ENCODE results near the gene ARHGAP10. TPM values are rescaled to one million over a fixed set of nuclear protein-coding genes. Genes with fewer than 3 reads are reported as not detected.
A peak's percentile ranks its signal among the peaks of the same experiment; 100 is the strongest.

ARHGAP10 gene
- total and polyA plus RNA-seq, 3 experiments from 2014 or later, result 8.6 to 14.0 (median 9.7) TPM

DNA sequence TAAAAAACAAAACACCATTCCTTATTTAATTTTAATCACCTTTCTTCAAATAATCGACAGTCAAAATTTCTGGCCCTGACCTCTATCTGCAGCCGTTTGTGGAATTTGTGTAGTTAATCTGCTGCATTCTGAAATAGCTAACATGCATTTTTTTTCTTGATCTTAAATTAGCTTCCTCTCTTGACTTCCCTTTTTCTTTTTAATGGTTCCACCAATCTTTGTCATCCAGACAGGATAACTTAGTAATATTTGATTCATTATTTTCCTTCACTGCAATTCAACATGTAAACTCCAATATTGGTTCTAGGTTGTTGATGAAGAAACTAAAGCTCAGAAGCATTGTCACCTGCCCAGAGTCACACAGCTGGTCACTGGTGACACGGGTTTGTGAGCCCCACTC, 77.3 kb downstream of the ARHGAP10 start:
- POLR2A ChIA-PET, result no interaction called here
- Histone ChIP-seq H3K27me3 (ENCODE audit: insufficient read depth, low read length, poor library complexity, severe bottlenecking) (no peaks in the 10 kb centered on the region), H3K9me3 (ENCODE audit: low read length) (no peaks in the 10 kb centered on the region), H3K36me3 (ENCODE audit: insufficient read depth, low read length) (no peaks in the 10 kb centered on the region), H3K4me3 (ENCODE audit: low read length) (no peak overlapping the region), H3K27ac (ENCODE audit: low read depth, low read length) (no peak overlapping the region), H3K4me1 (ENCODE audit: insufficient read depth, low read length) (no peaks in the 10 kb centered on the region)
- Mint-ChIP-seq H3K9me3 (no peaks in the 10 kb centered on the region), H3K27ac (no peak overlapping the region), H3K36me3 (peaks cover 0 to 2% (median 0%) of the 10 kb centered on the region in 3 donors), H3K27me3 (peaks cover 0 to 2% of the 10 kb centered on the region in 2 donors), H3K4me1 (peaks cover 0 to 4% (median 0%) of the 10 kb centered on the region in 3 donors), H3K4me3 (no peak overlapping the region)
- CTCF ChIA-PET, result no interaction called here
- no peak for DNase-seq

DNA sequence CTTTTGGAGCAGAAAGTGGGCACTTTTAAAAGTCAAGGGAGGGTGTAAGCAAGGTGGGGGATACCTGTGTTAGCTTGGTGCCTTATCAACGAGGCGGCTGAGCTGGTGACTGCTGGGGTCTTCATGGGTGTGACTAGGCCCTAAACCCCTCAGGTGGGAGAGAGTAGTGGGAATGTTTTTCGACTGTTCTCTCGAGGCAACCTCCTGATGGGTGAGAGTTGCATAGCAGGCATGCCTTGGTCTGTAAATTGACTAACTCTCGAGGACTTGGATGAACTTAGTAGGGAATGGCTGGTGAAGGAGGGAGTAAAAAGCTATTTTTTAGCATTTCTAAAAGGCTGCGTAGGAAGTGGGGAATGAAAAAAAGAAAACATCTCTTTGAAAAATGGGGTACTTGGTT, 80.0 kb downstream of the ARHGAP10 start:
- peaks cover 12 to 20% (median 13%) of the 10 kb centered on the region in 3 donors for H3K4me1 Mint-ChIP-seq
- ChIA-PET CTCF (no interaction called here), POLR2A (no interaction called here)
- DNase-seq, result no peak
- peaks cover 0 to 2% (median 0%) of the 10 kb centered on the region in 3 donors for H3K36me3 Mint-ChIP-seq
- no peaks in the 10 kb centered on the region for H3K27me3 ChIP-seq (ENCODE audit: insufficient read depth, low read length, poor library complexity, severe bottlenecking)
- no peak overlapping the region for H3K27ac ChIP-seq (ENCODE audit: low read depth, low read length)
- no peaks in the 10 kb centered on the region for H3K27me3 Mint-ChIP-seq
- H3K27ac Mint-ChIP-seq, result peak overlapping the region in 1 of 8 donors; percentile 74
- H3K9me3 ChIP-seq (ENCODE audit: low read length), result no peaks in the 10 kb centered on the region
- no peak overlapping the region for H3K4me3 Mint-ChIP-seq
- H3K36me3 ChIP-seq (ENCODE audit: insufficient read depth, low read length), result no peaks in the 10 kb centered on the region
- H3K4me3 ChIP-seq (ENCODE audit: low read length), result no peak overlapping the region
- H3K4me1 ChIP-seq (ENCODE audit: insufficient read depth, low read length), result peaks cover 8% of the 10 kb centered on the region
- no peaks in the 10 kb centered on the region for H3K9me3 Mint-ChIP-seq

DNA sequence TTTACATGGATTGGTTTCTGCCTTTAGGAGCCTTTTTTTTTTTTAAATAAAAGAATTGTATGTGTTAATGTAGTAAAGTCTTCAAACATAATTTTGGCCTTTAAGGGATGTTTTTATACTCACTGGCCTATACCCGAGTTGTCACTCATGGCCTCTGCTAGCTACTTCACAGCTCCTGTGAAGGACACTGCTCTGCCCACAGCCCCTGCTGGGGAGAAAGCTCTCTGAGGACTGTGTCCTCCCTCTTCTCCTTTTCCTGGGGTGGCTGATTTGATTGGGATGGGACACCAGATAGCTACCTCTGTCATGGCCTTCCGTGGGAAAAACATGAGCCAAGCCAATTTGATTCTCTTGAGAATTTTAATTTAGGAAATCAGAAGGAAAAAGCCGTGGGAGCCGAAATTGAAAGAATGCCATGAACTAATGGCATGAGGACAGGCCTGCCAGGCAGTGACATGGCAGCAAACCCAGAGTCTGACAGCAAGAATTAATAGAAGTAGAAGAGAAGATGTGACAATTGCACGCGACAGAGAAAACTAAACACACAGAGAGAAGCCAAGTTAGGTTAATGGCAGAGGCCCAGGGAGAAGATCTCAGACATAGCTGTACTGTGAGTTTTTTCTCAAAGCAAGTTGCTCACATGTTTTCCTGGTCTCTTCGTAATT, 81.4 kb downstream of the ARHGAP10 start:
- no peak for DNase-seq
- H3K4me3 Mint-ChIP-seq, result no peak overlapping the region
- peaks cover 12 to 20% (median 13%) of the 10 kb centered on the region in 3 donors for H3K4me1 Mint-ChIP-seq
- Histone ChIP-seq H3K27ac (ENCODE audit: low read depth, low read length) (no peak overlapping the region), H3K9me3 (ENCODE audit: low read length) (no peaks in the 10 kb centered on the region), H3K4me3 (ENCODE audit: low read length) (no peak overlapping the region), H3K4me1 (ENCODE audit: insufficient read depth, low read length) (peaks cover 8% of the 10 kb centered on the region), H3K27me3 (ENCODE audit: insufficient read depth, low read length, poor library complexity, severe bottlenecking) (no peaks in the 10 kb centered on the region), H3K36me3 (ENCODE audit: insufficient read depth, low read length) (no peaks in the 10 kb centered on the region)
- ChIA-PET CTCF (interaction anchor here (1.4 kb wide), 1 partner anchor 44 kb away, joined by 3 read pairs; no protein-coding TSS in a partner anchor), POLR2A (no interaction called here)
- no peaks in the 10 kb centered on the region for H3K36me3 Mint-ChIP-seq
- no peaks in the 10 kb centered on the region for H3K27me3 Mint-ChIP-seq
- H3K9me3 Mint-ChIP-seq, result no peaks in the 10 kb centered on the region
- H3K27ac Mint-ChIP-seq, result no peak overlapping the region

DNA sequence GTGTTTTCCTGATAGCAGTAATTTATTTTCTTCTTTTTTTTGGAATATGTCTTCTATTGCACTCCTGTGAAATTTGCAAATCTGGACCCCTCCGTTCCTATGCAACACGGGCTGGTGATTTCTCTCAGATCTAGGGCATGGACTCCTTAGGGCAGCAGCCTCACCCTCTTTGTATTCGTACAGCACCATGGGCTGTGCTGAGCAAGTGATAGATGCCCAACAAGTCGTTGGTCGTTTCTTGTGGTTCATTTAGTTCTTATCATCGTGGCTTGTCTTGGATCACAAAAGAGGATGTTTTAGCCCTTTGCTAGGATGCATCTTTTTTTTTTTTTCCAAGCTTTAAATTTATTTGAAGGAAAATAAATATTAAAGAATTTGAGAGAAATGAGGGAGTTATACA, 82.1 kb downstream of the ARHGAP10 start:
- CTCF ChIA-PET, result interaction anchor here (1.4 kb wide), 1 partner anchor 44 kb away, joined by 3 read pairs; no protein-coding TSS in a partner anchor
- no peaks in the 10 kb centered on the region for H3K9me3 Mint-ChIP-seq
- no peaks in the 10 kb centered on the region for H3K27me3 Mint-ChIP-seq
- Histone ChIP-seq H3K4me3 (ENCODE audit: low read length) (no peak overlapping the region), H3K27ac (ENCODE audit: low read depth, low read length) (no peak overlapping the region), H3K27me3 (ENCODE audit: insufficient read depth, low read length, poor library complexity, severe bottlenecking) (no peaks in the 10 kb centered on the region), H3K36me3 (ENCODE audit: insufficient read depth, low read length) (no peaks in the 10 kb centered on the region), H3K4me1 (ENCODE audit: insufficient read depth, low read length) (peaks cover 8% of the 10 kb centered on the region), H3K9me3 (ENCODE audit: low read length) (no peaks in the 10 kb centered on the region)
- no peak for DNase-seq
- peaks cover 10 to 20% (median 13%) of the 10 kb centered on the region in 3 donors for H3K4me1 Mint-ChIP-seq
- no peak overlapping the region for H3K27ac Mint-ChIP-seq
- H3K4me3 Mint-ChIP-seq, result no peak overlapping the region
- POLR2A ChIA-PET, result no interaction called here
- no peaks in the 10 kb centered on the region for H3K36me3 Mint-ChIP-seq

DNA sequence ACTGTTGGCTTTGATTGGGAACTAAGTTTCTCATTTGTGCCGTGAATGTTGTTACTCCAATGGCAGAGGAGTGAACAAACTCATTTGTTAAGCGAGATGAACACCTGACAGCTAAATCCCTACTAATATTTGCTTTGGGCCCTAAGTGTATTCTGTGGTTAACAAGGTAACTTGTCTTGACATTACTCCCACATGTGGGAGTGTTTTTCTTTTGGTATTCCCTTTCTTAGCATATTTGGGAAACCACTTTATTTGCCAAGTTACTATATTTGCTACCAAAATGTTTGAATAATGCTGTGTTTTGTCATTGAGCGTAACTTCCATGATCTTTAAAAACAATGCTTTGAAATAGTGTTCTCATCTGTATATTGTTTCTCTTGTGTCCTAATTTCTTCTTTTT, 82.5 kb downstream of the ARHGAP10 start:
- ChIA-PET POLR2A (no interaction called here), CTCF (no interaction called here)
- H3K9me3 Mint-ChIP-seq, result no peaks in the 10 kb centered on the region
- no peaks in the 10 kb centered on the region for H3K36me3 Mint-ChIP-seq
- peaks cover 10 to 20% (median 13%) of the 10 kb centered on the region in 3 donors for H3K4me1 Mint-ChIP-seq
- H3K4me3 Mint-ChIP-seq, result no peak overlapping the region
- DNase-seq, result no peak
- Histone ChIP-seq H3K4me3 (ENCODE audit: low read length) (no peak overlapping the region), H3K27me3 (ENCODE audit: insufficient read depth, low read length, poor library complexity, severe bottlenecking) (no peaks in the 10 kb centered on the region), H3K4me1 (ENCODE audit: insufficient read depth, low read length) (peaks cover 8% of the 10 kb centered on the region), H3K36me3 (ENCODE audit: insufficient read depth, low read length) (no peaks in the 10 kb centered on the region), H3K27ac (ENCODE audit: low read depth, low read length) (no peak overlapping the region), H3K9me3 (ENCODE audit: low read length) (no peaks in the 10 kb centered on the region)
- no peaks in the 10 kb centered on the region for H3K27me3 Mint-ChIP-seq
- H3K27ac Mint-ChIP-seq, result no peak overlapping the region

GRCh38 chr4:147815741-147816140, 83.9 kb downstream of the ARHGAP10 start:
- no peaks in the 10 kb centered on the region for H3K36me3 ChIP-seq (ENCODE audit: insufficient read depth, low read length)
- ChIA-PET CTCF (interaction anchor here (1.3 kb wide), 1 partner anchor 31 kb away, joined by 3 read pairs; no protein-coding TSS in a partner anchor), POLR2A (no interaction called here)
- peaks cover 8% of the 10 kb centered on the region for H3K4me1 ChIP-seq (ENCODE audit: insufficient read depth, low read length)
- no peaks in the 10 kb centered on the region for H3K27me3 Mint-ChIP-seq
- H3K4me1 Mint-ChIP-seq, result peaks cover 10 to 20% (median 13%) of the 10 kb centered on the region in 3 donors
- DNase-seq, result no peak
- no peaks in the 10 kb centered on the region for H3K9me3 Mint-ChIP-seq
- H3K9me3 ChIP-seq (ENCODE audit: low read length), result no peaks in the 10 kb centered on the region
- H3K27ac Mint-ChIP-seq, result peak overlapping the region in 3 of 8 donors; percentile 37 to 57 (median 37)
- H3K4me3 Mint-ChIP-seq, result peak overlapping the region in 2 of 7 donors; percentile 9 to 58
- H3K27ac ChIP-seq (ENCODE audit: low read depth, low read length), result no peak overlapping the region
- H3K36me3 Mint-ChIP-seq, result no peaks in the 10 kb centered on the region
- H3K4me3 ChIP-seq (ENCODE audit: low read length), result no peak overlapping the region
- H3K27me3 ChIP-seq (ENCODE audit: insufficient read depth, low read length, poor library complexity, severe bottlenecking), result no peaks in the 10 kb centered on the region

DNA sequence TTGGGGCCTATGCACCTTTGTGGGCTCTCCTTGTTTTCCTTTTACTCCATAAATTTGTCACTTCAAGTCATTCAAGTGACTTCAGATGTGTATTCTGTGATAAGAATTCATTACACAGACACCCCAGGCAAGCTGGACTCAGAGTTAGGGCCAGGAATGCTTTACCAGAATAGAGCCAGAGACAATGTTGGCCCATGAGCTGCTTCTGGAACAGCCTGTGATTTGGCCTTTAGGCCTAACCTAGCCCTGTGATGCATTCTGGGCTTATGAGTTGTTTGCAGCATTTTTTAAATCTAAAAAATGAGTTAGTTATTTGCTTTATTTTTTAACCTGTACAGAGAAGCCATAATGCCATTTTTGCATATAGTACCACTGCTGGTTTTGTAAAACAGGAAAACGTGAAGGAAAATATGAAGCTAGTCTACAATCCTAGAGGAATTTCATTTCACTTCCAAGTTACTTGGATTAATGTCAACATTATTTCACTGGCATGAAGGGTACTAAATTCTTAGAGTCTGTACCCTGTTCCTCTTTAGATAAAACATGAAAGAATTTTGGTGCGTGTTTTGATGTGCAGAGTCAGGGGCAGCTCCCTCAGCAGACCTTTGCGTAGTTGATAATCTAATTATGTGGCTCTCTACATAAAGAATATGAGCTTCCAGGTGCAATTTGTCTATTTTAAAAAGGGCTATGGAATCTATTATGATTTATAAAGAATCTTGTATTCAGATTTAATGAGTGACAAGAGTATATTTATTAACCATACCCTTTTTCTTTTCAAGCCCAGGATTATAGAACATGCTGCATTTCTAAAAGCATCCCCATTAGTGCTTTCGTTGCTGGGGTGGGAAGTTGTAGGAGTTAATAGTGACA, 84.7 kb downstream of the ARHGAP10 start:
- CTCF ChIA-PET, result interaction anchor here (1.3 kb wide), 1 partner anchor 31 kb away, joined by 3 read pairs; no protein-coding TSS in a partner anchor
- Mint-ChIP-seq H3K9me3 (no peaks in the 10 kb centered on the region), H3K27ac (peak overlapping the region in 1 of 8 donors; percentile 37), H3K4me1 (peaks cover 8 to 20% (median 17%) of the 10 kb centered on the region in 3 donors), H3K4me3 (no peak overlapping the region), H3K27me3 (no peaks in the 10 kb centered on the region), H3K36me3 (no peaks in the 10 kb centered on the region)
- Histone ChIP-seq H3K36me3 (ENCODE audit: insufficient read depth, low read length) (no peaks in the 10 kb centered on the region), H3K9me3 (ENCODE audit: low read length) (no peaks in the 10 kb centered on the region), H3K27ac (ENCODE audit: low read depth, low read length) (no peak overlapping the region), H3K4me3 (ENCODE audit: low read length) (no peak overlapping the region), H3K4me1 (ENCODE audit: insufficient read depth, low read length) (peaks cover 8% of the 10 kb centered on the region), H3K27me3 (ENCODE audit: insufficient read depth, low read length, poor library complexity, severe bottlenecking) (no peaks in the 10 kb centered on the region)
- no peak for DNase-seq
- POLR2A ChIA-PET, result no interaction called here

- Histone ChIP-seq H3K9me3 (ENCODE audit: low read length) (no peaks in the 10 kb centered on the region), H3K4me3 (ENCODE audit: low read length) (no peak overlapping the region), H3K36me3 (ENCODE audit: insufficient read depth, low read length) (no peaks in the 10 kb centered on the region), H3K27ac (ENCODE audit: low read depth, low read length) (no peak overlapping the region), H3K4me1 (ENCODE audit: insufficient read depth, low read length) (peaks cover 1% of the 10 kb centered on the region), H3K27me3 (ENCODE audit: insufficient read depth, low read length, poor library complexity, severe bottlenecking) (no peaks in the 10 kb centered on the region)
- Mint-ChIP-seq H3K4me1 (peaks cover 6 to 9% (median 8%) of the 10 kb centered on the region in 3 donors), H3K36me3 (peaks cover 6 to 10% (median 8%) of the 10 kb centered on the region in 3 donors), H3K9me3 (no peaks in the 10 kb centered on the region), H3K27ac (no peak overlapping the region), H3K27me3 (no peaks in the 10 kb centered on the region), H3K4me3 (no peak overlapping the region)
- ChIA-PET CTCF (no interaction called here), POLR2A (no interaction called here)
- no peak for DNase-seq
Observed at GRCh38 chr4:147820975-147821374, 89.1 kb downstream of the ARHGAP10 start.
